ENCODE measurements around the gene TMEM213.

TMEM213 gene

GRCh38 chr7:138878051-138878450 lies 80.3 kb downstream of the TMEM213 start:
- DNase-seq, result no peak

GRCh38 chr7:138878856-138879255 lies 81.1 kb downstream of the TMEM213 start:
- DNase-seq, result no peak

GRCh38 chr7:138879356-138879755 lies 81.6 kb downstream of the TMEM213 start:
- no peak for DNase-seq

- no peak for DNase-seq
These were observed 83.2 kb downstream of the TMEM213 start for GRCh38 chr7:138880881-138881578.

- DNase-seq, result no peak
These were observed 83.9 kb downstream of the TMEM213 start for GRCh38 chr7:138881579-138882188.

- DNase-seq, result no peak
These were observed 84.5 kb downstream of the TMEM213 start for GRCh38 chr7:138882249-138882648.

DNA sequence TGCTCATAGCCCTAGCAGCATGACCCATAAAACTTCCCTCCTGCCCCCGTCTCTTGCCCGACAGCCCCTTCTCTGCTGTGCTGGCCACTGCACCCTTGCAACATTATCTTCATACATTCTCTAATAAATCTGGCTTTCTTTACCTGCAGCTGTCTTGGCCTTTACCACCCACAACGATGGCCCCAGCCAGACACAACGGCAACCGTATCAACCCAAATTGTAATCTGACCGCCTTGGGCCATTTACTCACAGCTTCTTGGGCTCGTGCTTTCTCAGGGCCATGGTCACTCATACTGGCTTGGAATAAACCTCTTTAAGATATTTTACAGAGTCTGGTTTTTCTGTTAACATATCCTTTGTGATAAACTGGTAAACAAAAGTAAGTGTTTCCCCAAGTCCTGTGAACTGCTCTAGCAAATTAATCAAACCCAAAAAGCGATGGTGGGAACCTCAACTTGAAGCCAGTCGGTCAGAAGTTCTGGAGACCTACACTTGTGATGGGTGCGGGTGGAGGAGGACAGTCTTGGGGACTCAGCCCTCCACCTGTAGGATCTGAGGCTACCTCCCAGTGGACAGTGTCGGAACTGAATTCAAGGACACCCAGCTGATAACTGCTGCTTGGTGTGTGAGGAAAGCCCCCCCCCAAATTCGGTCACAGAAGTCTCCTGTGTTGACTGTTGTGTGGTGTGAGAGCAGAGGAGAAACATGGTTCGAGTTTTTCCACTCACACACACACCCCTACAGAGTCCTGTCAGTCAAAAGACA lies 87.8 kb downstream of the TMEM213 start:
- no peak for DNase-seq

DNA sequence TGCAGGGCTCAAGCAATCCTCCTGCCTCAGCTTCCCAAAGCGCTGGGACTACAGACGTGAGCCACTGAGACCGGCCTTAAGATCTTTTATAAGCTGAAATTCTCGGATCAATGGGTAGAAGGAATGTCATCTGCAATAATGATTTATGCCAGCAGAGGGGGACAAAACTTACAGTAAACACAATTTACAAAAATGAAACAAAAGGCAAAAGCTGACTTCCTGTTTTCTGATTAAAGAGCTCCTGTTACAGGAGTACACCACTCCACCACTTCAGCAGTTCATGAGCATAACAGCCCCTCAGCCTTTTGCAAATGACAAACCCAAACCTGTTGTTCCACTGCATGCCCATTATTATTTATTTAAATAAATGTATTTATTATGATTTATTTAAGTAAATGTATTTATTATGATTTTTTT lies 88.7 kb downstream of the TMEM213 start:
- no peak for DNase-seq

DNA sequence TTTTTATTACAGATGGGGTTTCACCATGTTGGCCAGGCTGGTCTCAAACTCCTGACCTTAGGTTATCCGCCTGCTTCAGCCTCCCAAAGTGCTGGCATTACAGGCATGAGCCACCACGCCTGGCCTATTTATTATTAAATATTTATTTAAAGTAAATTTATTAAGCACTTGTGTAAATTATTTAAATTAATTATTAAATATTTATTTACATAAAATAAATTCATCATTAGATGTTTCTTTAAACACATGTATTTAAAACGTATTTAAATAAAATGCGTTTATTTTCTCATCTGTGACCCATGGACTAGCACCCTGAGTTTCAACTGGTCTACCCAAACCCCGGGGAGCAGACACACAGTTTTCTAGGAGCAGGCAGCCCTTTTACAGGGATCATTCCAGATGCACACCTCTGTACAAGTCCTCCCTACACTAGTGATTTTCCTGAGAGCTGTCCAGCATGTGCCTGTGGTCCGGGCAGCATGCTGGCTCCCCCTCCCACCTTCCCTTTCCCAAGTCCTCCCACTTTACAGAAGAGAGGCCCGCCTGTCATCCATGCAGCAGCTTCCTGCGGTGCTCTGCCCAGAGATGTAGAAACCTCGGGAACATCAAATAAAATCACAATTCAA lies 89.4 kb downstream of the TMEM213 start:
- DNase-seq, result no peak

Measured in CD4-positive, alpha-beta T cell treated with Interferon gamma for 1 hour (primary cell).